Hypothalamus (tissue), 51 donors: ENCODE data around the gene ARHGEF19.
A peak's percentile ranks its signal among the peaks of the same experiment; 100 is the strongest.
"Not testable (repeated sequence)": the region's sequence is repeated elsewhere in the genome, so short reads cannot be mapped to it uniquely, and the experiment has no call there.

Source experiments
- DNase-seq, 51 donors: peaks; one replicate each; lab custom pipeline; 2025; lab: John Stamatoyannopoulos, UW

ARHGEF19 gene

GRCh38 chr1:16171314-16172151 is 40.9 kb downstream of the ARHGEF19 start:
- DNase-seq, result no peak

- no peak for DNase-seq
Observed at GRCh38 chr1:16170283-16170673, 42.2 kb downstream of the ARHGEF19 start.

- no peak for DNase-seq
Observed at GRCh38 chr1:16168622-16169360, 43.7 kb downstream of the ARHGEF19 start.

GRCh38 chr1:16168144-16168495 is 44.3 kb downstream of the ARHGEF19 start:
- DNase-seq, result not testable (repeated sequence)

GRCh38 chr1:16167331-16168143 is 44.9 kb downstream of the ARHGEF19 start:
- peak in 1 of 51 donors; percentile 14 for DNase-seq

GRCh38 chr1:16166117-16166516 is 46.3 kb downstream of the ARHGEF19 start:
- no peak for DNase-seq

- no peak for DNase-seq
Observed at GRCh38 chr1:16165548-16165947, 46.9 kb downstream of the ARHGEF19 start.

- DNase-seq, result no peak
Observed at GRCh38 chr1:16165073-16165364, 47.4 kb downstream of the ARHGEF19 start.

- peak in 3 of 51 donors; percentile 9 to 36 (median 21) for DNase-seq
Observed at GRCh38 chr1:16164213-16165072, 48.0 kb downstream of the ARHGEF19 start.

GRCh38 chr1:16163608-16164212 is 48.7 kb downstream of the ARHGEF19 start:
- DNase-seq, result not testable (repeated sequence)

- DNase-seq, result no peak
Observed at GRCh38 chr1:16162163-16162822, 50.2 kb downstream of the ARHGEF19 start.

- DNase-seq, result no peak
Observed at GRCh38 chr1:16161717-16162116, 50.7 kb downstream of the ARHGEF19 start.

- no peak for DNase-seq
Observed at GRCh38 chr1:16158993-16159831, 53.2 kb downstream of the ARHGEF19 start.

GRCh38 chr1:16158025-16158424 is 54.4 kb downstream of the ARHGEF19 start:
- no peak for DNase-seq

- DNase-seq, result peak in 7 of 51 donors; percentile 7 to 39 (median 10)
Observed at GRCh38 chr1:16156848-16157495, 55.5 kb downstream of the ARHGEF19 start.

GRCh38 chr1:16155537-16156410 is 56.7 kb downstream of the ARHGEF19 start, which contains the start of gene EPHA2:
Gene EPHA2 (minus strand): TSS chr1:16156069. CDS start chr1:16155932, 137 bp downstream.
- DNase-seq, result peak in 46 of 51 donors; percentile 11 to 84 (median 52)
